NT2/D1 (cell line): ENCODE data around the gene LDLRAD3.

Source experiments
- YY1 ChIP-seq: IDR thresholded peaks from 2 replicates; pipeline ENCODE4 v1.6.1; 2011; ENCODE audit not compliant: insufficient read length, insufficient read depth
- ZNF274 ChIP-seq: IDR thresholded peaks from 2 replicates; pipeline ENCODE4 v1.6.1; 2011; ENCODE audit warnings: mild to moderate bottlenecking, low read depth, low read length

DNA sequence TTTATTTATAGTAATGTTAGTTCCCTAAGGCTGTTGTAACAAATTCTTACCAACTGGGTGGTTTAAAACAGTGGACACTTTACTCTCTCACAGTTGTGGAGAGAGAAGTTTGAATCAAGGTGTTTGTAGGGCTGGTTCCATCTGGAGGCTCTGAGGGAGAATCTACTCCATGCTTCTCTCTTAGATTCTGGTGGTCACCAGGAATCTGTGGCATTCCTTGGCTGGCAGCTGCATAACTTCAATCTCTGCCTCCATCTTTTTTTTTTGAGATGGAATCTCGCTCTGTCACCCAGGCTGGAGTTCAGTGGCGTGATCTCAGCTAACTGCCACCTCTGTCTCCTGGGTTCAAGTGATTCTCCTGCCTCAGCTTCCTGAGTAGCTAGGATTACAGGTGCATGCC is 46.3 kb downstream of the LDLRAD3 start:
- TF ChIP-seq YY1, result no peak
- no peak for TF ChIP-seq ZNF274
